A673 (cell line): Measurements from ENCODE around the gene C2orf81. TPM values are rescaled to one million over a fixed set of nuclear protein-coding genes. Genes with fewer than 3 reads are reported as not detected.

ENCODE experiments used
- BruUV-seq: library from RNA; stranded (reverse); fragments of 400-500 nt; replicated peaks from 2 replicates; lab custom pipeline; 2021; lab: Mats Ljungman, UMichigan
- CTCF ChIA-PET: fragments of 300-600 bp; sonication (Branson Sonifier 250); formaldehyde crosslinking; loops from one replicate; lab custom pipeline; 2022; ENCODE audit warnings: antibody characterized with exemption; lab: Charles Lee
- POLR2A ChIA-PET: fragments of 300-600 bp; sonication (Branson Sonifier 250); formaldehyde crosslinking; loops from one replicate; lab custom pipeline; 2022; ENCODE audit warnings: antibody characterized with exemption; ENCODE audit not compliant: low non-redundant PET; lab: Charles Lee
- DNase-seq: peaks from one replicate; pipeline ENCODE4 v3.0.0-alpha.2; 2015; ENCODE audit warnings: low spot score
- H3K27ac ChIP-seq: fragments of 200-600 bp; sonication (generic); 2 replicates; pipeline ENCODE4 v1.5.1; 2016; ENCODE audit warnings: mixed run types, low read depth, mild to moderate bottlenecking, mixed read lengths, antibody characterized with exemption, low read length; ENCODE audit not compliant: poor library complexity, severe bottlenecking
- H3K27me3 ChIP-seq: fragments of 200-600 bp; sonication (generic); replicated peaks from 2 replicates; pipeline ENCODE4 v1.6.1; 2017; ENCODE audit warnings: mixed run types, low read depth, mild to moderate bottlenecking, mixed read lengths, antibody characterized with exemption, low read length; ENCODE audit not compliant: insufficient read depth, poor library complexity
- H3K36me3 ChIP-seq: fragments of 200-600 bp; sonication (generic); 2 replicates; pipeline ENCODE4 v1.6.1; 2016; ENCODE audit warnings: mixed run types, mild to moderate bottlenecking, mixed read lengths, antibody characterized with exemption, low read length; ENCODE audit not compliant: insufficient read depth, poor library complexity, severe bottlenecking
- H3K4me1 ChIP-seq: fragments of 200-600 bp; sonication (generic); 2 replicates; pipeline ENCODE4 v1.6.1; 2017; ENCODE audit warnings: mixed run types, mild to moderate bottlenecking, mixed read lengths, antibody characterized with exemption, low read length; ENCODE audit not compliant: insufficient read depth, poor library complexity, severe bottlenecking
- H3K4me3 ChIP-seq: fragments of 200-600 bp; sonication (generic); 2 replicates; pipeline ENCODE4 v1.5.1; 2016; ENCODE audit warnings: low read depth, mixed run types, mild to moderate bottlenecking, mixed read lengths, low read length; ENCODE audit not compliant: poor library complexity, severe bottlenecking
- H3K9me3 ChIP-seq: fragments of 200-600 bp; sonication (generic); 2 replicates; pipeline ENCODE4 v1.6.1; 2016; ENCODE audit warnings: mixed run types, low read depth, mild to moderate bottlenecking, mixed read lengths, antibody characterized with exemption, low read length; ENCODE audit not compliant: poor library complexity, severe bottlenecking
- EZH2 ChIP-seq: fragments of 200-600 bp; sonication (generic); IDR thresholded peaks from 2 replicates; pipeline ENCODE4 v1.6.1; 2017; ENCODE audit warnings: borderline replicate concordance, low read depth, mild to moderate bottlenecking, mixed read lengths, antibody characterized with exemption, low read length; ENCODE audit not compliant: poor library complexity, severe bottlenecking
- intact Hi-C: fragments of 100-400 bp; cut with micrococcal nuclease; formaldehyde crosslinking; loops from one replicate; pipeline ENCODE4 v1.10.0; 2022; ENCODE audit not compliant: unreplicated experiment
- total RNA-seq: library from RNA; stranded (reverse); gene quantifications from 2 replicates; pipeline ENCODE4 v1.2.3, GENCODE V29; 2021
- TF ChIP-seq, protein P1 (sequence below): fragments of 300-800, 200-600 bp; sonication (generic); conservative IDR thresholded peaks from 2 replicates; pipeline ENCODE4 v1.5.1; 2017; ENCODE audit warnings: low read depth, mild to moderate bottlenecking, antibody characterized with exemption, low read length, moderate library complexity, mixed read lengths

C2orf81 gene
- total RNA-seq, 1 experiment from 2014 or later, result 1.9 TPM

DNA sequence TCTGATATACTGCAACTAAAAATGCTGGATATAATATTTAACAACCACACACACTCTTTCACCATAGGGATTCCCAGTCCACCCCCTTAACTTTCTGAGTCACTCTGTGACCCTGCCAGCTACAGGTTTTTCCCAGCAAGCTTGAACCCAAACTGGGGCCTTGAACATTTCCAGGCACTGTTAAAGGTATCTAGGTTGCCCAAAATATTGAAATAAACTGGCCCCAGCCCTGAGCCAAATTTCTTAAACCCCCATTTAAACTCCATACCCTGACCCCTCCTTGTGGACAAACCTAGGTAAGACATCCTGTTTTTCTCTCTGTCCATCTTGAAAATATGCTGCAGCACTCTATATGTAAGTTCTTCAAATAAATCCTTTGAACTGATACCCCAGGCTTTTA, 21.6 kb downstream of the C2orf81 start:
- Histone ChIP-seq H3K9me3 (no peaks in the 10 kb centered on the region), H3K27me3 (no peaks in the 10 kb centered on the region), H3K36me3 (no peaks in the 10 kb centered on the region), H3K4me1 (no peaks in the 10 kb centered on the region), H3K27ac (no peak overlapping the region), H3K4me3 (no peak overlapping the region)
- DNase-seq, result peak; percentile 44
- no TSS peak for BruUV-seq
- CTCF ChIA-PET, result interaction anchor here (0.6 kb wide), 1 partner anchor 877 kb away, joined by 5 read pairs; no protein-coding TSS in a partner anchor
- TF ChIP-seq EZH2, result no peak
- TF ChIP-seq, protein P1, sequence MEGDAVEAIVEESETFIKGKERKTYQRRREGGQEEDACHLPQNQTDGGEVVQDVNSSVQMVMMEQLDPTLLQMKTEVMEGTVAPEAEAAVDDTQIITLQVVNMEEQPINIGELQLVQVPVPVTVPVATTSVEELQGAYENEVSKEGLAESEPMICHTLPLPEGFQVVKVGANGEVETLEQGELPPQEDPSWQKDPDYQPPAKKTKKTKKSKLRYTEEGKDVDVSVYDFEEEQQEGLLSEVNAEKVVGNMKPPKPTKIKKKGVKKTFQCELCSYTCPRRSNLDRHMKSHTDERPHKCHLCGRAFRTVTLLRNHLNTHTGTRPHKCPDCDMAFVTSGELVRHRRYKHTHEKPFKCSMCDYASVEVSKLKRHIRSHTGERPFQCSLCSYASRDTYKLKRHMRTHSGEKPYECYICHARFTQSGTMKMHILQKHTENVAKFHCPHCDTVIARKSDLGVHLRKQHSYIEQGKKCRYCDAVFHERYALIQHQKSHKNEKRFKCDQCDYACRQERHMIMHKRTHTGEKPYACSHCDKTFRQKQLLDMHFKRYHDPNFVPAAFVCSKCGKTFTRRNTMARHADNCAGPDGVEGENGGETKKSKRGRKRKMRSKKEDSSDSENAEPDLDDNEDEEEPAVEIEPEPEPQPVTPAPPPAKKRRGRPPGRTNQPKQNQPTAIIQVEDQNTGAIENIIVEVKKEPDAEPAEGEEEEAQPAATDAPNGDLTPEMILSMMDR, result peak; percentile 57
- intact Hi-C loops, result no loop called here
- POLR2A ChIA-PET, result no interaction called here

DNA sequence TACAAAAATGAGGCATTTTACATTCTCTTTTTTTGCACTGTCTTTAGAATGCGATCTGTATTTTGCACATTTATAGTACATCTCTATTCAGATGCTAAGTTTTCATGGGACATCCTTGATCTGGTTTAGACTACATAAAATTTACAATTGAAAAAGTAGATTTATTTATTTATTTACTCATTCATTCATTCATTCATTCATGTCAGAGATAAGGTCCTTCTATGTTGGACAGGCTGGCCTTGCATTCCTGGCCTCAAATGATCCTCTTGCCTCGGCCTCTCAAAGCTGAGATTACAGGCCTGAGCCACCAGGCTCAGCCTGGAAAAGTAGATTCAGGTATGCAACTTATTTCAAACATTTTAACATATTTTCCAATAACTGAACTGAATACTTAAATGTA, 25.3 kb downstream of the C2orf81 start:
- Histone ChIP-seq H3K4me1 (peaks cover 3% of the 10 kb centered on the region), H3K27me3 (no peaks in the 10 kb centered on the region), H3K4me3 (no peak overlapping the region), H3K36me3 (no peaks in the 10 kb centered on the region), H3K27ac (no peak overlapping the region), H3K9me3 (no peaks in the 10 kb centered on the region)
- TF ChIP-seq, protein P1, result no peak
- no peak for TF ChIP-seq EZH2
- DNase-seq, result no peak
- POLR2A ChIA-PET, result interaction anchor here (0.7 kb wide), 1 partner anchor 1835 kb away, joined by 3 read pairs; no protein-coding TSS in a partner anchor
- BruUV-seq, result no TSS peak
- CTCF ChIA-PET, result no interaction called here
- intact Hi-C loops, result no loop called here

DNA sequence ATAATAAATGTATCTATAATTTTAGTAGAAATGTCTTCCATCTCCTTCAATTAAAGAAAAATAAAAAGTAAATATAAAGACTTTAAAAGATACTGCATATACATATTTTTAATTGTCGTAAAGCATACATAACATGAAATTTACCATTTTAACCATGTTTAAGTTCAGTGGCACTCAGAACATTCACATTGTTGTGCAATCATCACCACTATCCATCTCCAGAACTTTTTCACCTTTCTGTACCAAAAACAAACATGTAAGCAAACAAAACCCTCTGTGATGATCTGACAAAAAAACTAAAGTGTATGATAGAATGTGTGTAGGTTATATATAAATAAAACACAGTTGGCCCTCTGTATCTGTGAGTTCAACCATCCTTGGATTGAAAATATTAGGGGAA, 27.9 kb downstream of the C2orf81 start:
- no peak overlapping the region for H3K27ac ChIP-seq
- ChIA-PET POLR2A (no interaction called here), CTCF (no interaction called here)
- no peak for DNase-seq
- no peaks in the 10 kb centered on the region for H3K9me3 ChIP-seq
- no peak overlapping the region for H3K4me3 ChIP-seq
- BruUV-seq, result no TSS peak
- H3K4me1 ChIP-seq, result peaks cover 16% of the 10 kb centered on the region
- no peaks in the 10 kb centered on the region for H3K36me3 ChIP-seq
- intact Hi-C loops, result no loop called here
- TF ChIP-seq EZH2, result no peak
- TF ChIP-seq, protein P1, result no peak
- H3K27me3 ChIP-seq, result no peaks in the 10 kb centered on the region
